Neural cell (in vitro differentiated cells): ENCODE results near the gene KRTAP1-3. TPM values are rescaled to one million over a fixed set of nuclear protein-coding genes. Genes with fewer than 3 reads are reported as not detected.
"Not testable (repeated sequence)": the region's sequence is repeated elsewhere in the genome, so short reads cannot be mapped to it uniquely, and the experiment has no call there.

ENCODE experiments used
- H2AFZ ChIP-seq: fragments of 200-600, 300-800 bp; sonication (generic), shearing (Covaris generic); 2 replicates; pipeline ENCODE4 v1.6.0; 2014; ENCODE audit warnings: low read depth, mild to moderate bottlenecking, antibody characterized with exemption, low read length, moderate library complexity
- H3F3A ChIP-seq: fragments of 200-600 bp; shearing (Covaris generic); 2 replicates; pipeline ENCODE4 v1.6.1; 2016; ENCODE audit warnings: mild to moderate bottlenecking, moderate library complexity, mixed read lengths, antibody characterized with exemption, low read length; ENCODE audit not compliant: insufficient read depth, poor library complexity, severe bottlenecking
- H3K27ac ChIP-seq: fragments of 200-600, 300-800 bp; sonication (generic), shearing (Covaris generic); 2 replicates; pipeline ENCODE4 v1.5.1; 2014; ENCODE audit warnings: mild to moderate bottlenecking, low read length, moderate library complexity
- H3K27me3 ChIP-seq: fragments of 300-800, 200-600 bp; sonication (generic), shearing (Covaris generic); 2 replicates; pipeline ENCODE4 v1.6.0; 2014; ENCODE audit warnings: mild to moderate bottlenecking, low read depth, low read length, moderate library complexity; ENCODE audit not compliant: insufficient read depth
- H3K36me3 ChIP-seq: fragments of 300-800, 200-600 bp; sonication (generic), shearing (Covaris generic); 2 replicates; pipeline ENCODE4 v1.5.1; 2014; ENCODE audit warnings: mild to moderate bottlenecking, antibody characterized with exemption, low read length, moderate library complexity; ENCODE audit not compliant: insufficient read depth
- H3K4me2 ChIP-seq: fragments of 300-800, 200-600 bp; sonication (generic), shearing (Covaris generic); 2 replicates; pipeline ENCODE4 v1.6.0; 2014; ENCODE audit warnings: mild to moderate bottlenecking, low read length
- H3K4me3 ChIP-seq: fragments of 300-800, 200-600 bp; sonication (generic), shearing (Covaris generic); 2 replicates; pipeline ENCODE4 v1.5.1; 2014; ENCODE audit warnings: mild to moderate bottlenecking, low read length, moderate library complexity
- H3K79me2 ChIP-seq: fragments of 200-600 bp; shearing (Covaris generic); replicated peaks from 2 replicates; pipeline ENCODE4 v1.6.0; 2014; ENCODE audit warnings: mild to moderate bottlenecking, low read length, moderate library complexity; ENCODE audit not compliant: insufficient read depth
- H3K9ac ChIP-seq: fragments of 300-800, 200-600 bp; sonication (generic), shearing (Covaris generic); 2 replicates; pipeline ENCODE4 v1.6.1; 2016; ENCODE audit warnings: mild to moderate bottlenecking, low read length, mixed read lengths
- H3K9me2 ChIP-seq: fragments of 200-600 bp; shearing (Covaris generic); 2 replicates; pipeline ENCODE4 v1.6.1; 2016; ENCODE audit warnings: mild to moderate bottlenecking, low read length, mixed read lengths; ENCODE audit not compliant: insufficient read depth
- H3K9me3 ChIP-seq: fragments of 200-600, 300-800 bp; sonication (generic), shearing (Covaris generic); 2 replicates; pipeline ENCODE4 v1.6.1; 2016; ENCODE audit warnings: mild to moderate bottlenecking, mixed run types, low read length, moderate library complexity, mixed read lengths
- H4K20me1 ChIP-seq: fragments of 200-600 bp; shearing (Covaris generic); 2 replicates; pipeline ENCODE4 v1.6.1; 2016; ENCODE audit warnings: mild to moderate bottlenecking, mixed run types; ENCODE audit not compliant: insufficient read depth
- EP300 ChIP-seq: fragments of 450-650 bp; conservative IDR thresholded peaks from 2 replicates; pipeline ENCODE4 v1.6.1; 2014; ENCODE audit warnings: antibody characterized with exemption, mild to moderate bottlenecking, moderate library complexity; ENCODE audit not compliant: poor library complexity, severe bottlenecking
- EZH2 ChIP-seq: fragments of 200-600, 300-800 bp; shearing (Covaris generic), sonication (generic); IDR thresholded peaks from 2 replicates; pipeline ENCODE4 v1.6.1; 2014; ENCODE audit warnings: antibody characterized with exemption, low read length, borderline replicate concordance, mild to moderate bottlenecking; ENCODE audit not compliant: insufficient read depth, poor library complexity, severe bottlenecking
- MXI1 ChIP-seq: fragments of 450-650 bp; conservative IDR thresholded peaks from 2 replicates; pipeline ENCODE4 v1.6.1; 2014; ENCODE audit warnings: antibody characterized with exemption, mild to moderate bottlenecking; ENCODE audit not compliant: poor library complexity, severe bottlenecking
- POLR2AphosphoS5 ChIP-seq: IDR thresholded peaks from 2 replicates; pipeline ENCODE4 v1.6.1; 2012
- RAD21 ChIP-seq: fragments of 450-650 bp; conservative IDR thresholded peaks from 2 replicates; pipeline ENCODE4 v1.6.1; 2014; ENCODE audit warnings: antibody characterized with exemption, mild to moderate bottlenecking, moderate library complexity
- SMC3 ChIP-seq: fragments of 450-650 bp; conservative IDR thresholded peaks from 2 replicates; pipeline ENCODE4 v1.6.1; 2014; ENCODE audit warnings: antibody characterized with exemption, mild to moderate bottlenecking, moderate library complexity; ENCODE audit not compliant: poor library complexity
- TAF1 ChIP-seq: IDR thresholded peaks from 2 replicates; pipeline ENCODE4 v1.6.1; 2012; ENCODE audit warnings: low read depth
- polyA plus RNA-seq: library from polyadenylated mRNA; depleted of rRNA; stranded (reverse); fragments of >200 nt; gene quantifications from 2 replicates; pipeline ENCODE4 v1.2.3, GENCODE V29; 2014
- TF ChIP-seq, protein P1 (sequence below): IDR thresholded peaks from 2 replicates; pipeline ENCODE4 v1.6.1; 2012; ENCODE audit warnings: borderline replicate concordance
- TF ChIP-seq, protein P2 (sequence below): fragments of 450-650 bp; IDR thresholded peaks from 2 replicates; pipeline ENCODE4 v1.5.1; 2014; ENCODE audit warnings: antibody characterized with exemption, mild to moderate bottlenecking, moderate library complexity; ENCODE audit not compliant: poor library complexity, severe bottlenecking

Gene KRTAP1-3
- polyA plus RNA-seq, 1 donor from 2014 or later, result not detected

DNA sequence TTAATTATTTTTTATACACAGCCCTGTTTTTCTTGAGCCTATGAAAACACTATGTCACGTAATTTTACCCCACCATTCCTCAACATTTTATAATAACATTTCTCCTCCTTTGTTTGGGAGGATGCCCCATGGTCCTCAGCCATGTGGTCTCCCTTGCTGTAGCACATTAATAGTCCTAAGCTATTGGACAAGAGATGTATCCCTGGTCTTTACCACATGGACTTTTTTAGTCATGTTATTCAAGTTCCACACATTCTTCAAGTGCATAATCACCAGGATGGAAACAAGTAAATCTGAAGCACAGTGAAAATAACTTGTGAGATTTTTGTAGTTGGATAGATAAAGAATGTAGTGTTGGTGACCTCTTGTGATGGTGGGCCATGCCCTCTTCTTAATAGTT, 27.3 kb upstream of the KRTAP1-3 start:
- no peak overlapping the region for H2AFZ ChIP-seq
- no peak overlapping the region for H3K4me2 ChIP-seq
- no peak overlapping the region for H3K27ac ChIP-seq
- H3K4me3 ChIP-seq, result no peak overlapping the region
- no peaks in the 10 kb centered on the region for H3K9me3 ChIP-seq
- H3K27me3 ChIP-seq, result no peaks in the 10 kb centered on the region
- no peak overlapping the region for H3K9ac ChIP-seq
- no peaks in the 10 kb centered on the region for H3K9me2 ChIP-seq
- no peaks in the 10 kb centered on the region for H3K79me2 ChIP-seq
- TF ChIP-seq RAD21 (no peak), EZH2 (no peak), EP300 (no peak), MXI1 (no peak), TAF1 (no peak), SMC3 (no peak), POLR2AphosphoS5 (no peak)
- TF ChIP-seq, protein P1, sequence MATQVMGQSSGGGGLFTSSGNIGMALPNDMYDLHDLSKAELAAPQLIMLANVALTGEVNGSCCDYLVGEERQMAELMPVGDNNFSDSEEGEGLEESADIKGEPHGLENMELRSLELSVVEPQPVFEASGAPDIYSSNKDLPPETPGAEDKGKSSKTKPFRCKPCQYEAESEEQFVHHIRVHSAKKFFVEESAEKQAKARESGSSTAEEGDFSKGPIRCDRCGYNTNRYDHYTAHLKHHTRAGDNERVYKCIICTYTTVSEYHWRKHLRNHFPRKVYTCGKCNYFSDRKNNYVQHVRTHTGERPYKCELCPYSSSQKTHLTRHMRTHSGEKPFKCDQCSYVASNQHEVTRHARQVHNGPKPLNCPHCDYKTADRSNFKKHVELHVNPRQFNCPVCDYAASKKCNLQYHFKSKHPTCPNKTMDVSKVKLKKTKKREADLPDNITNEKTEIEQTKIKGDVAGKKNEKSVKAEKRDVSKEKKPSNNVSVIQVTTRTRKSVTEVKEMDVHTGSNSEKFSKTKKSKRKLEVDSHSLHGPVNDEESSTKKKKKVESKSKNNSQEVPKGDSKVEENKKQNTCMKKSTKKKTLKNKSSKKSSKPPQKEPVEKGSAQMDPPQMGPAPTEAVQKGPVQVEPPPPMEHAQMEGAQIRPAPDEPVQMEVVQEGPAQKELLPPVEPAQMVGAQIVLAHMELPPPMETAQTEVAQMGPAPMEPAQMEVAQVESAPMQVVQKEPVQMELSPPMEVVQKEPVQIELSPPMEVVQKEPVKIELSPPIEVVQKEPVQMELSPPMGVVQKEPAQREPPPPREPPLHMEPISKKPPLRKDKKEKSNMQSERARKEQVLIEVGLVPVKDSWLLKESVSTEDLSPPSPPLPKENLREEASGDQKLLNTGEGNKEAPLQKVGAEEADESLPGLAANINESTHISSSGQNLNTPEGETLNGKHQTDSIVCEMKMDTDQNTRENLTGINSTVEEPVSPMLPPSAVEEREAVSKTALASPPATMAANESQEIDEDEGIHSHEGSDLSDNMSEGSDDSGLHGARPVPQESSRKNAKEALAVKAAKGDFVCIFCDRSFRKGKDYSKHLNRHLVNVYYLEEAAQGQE, result no peak
- TF ChIP-seq, protein P2, sequence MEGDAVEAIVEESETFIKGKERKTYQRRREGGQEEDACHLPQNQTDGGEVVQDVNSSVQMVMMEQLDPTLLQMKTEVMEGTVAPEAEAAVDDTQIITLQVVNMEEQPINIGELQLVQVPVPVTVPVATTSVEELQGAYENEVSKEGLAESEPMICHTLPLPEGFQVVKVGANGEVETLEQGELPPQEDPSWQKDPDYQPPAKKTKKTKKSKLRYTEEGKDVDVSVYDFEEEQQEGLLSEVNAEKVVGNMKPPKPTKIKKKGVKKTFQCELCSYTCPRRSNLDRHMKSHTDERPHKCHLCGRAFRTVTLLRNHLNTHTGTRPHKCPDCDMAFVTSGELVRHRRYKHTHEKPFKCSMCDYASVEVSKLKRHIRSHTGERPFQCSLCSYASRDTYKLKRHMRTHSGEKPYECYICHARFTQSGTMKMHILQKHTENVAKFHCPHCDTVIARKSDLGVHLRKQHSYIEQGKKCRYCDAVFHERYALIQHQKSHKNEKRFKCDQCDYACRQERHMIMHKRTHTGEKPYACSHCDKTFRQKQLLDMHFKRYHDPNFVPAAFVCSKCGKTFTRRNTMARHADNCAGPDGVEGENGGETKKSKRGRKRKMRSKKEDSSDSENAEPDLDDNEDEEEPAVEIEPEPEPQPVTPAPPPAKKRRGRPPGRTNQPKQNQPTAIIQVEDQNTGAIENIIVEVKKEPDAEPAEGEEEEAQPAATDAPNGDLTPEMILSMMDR, result no peak
- H4K20me1 ChIP-seq, result no peaks in the 10 kb centered on the region
- H3K36me3 ChIP-seq, result no peaks in the 10 kb centered on the region
- no peaks in the 10 kb centered on the region for H3F3A ChIP-seq

DNA sequence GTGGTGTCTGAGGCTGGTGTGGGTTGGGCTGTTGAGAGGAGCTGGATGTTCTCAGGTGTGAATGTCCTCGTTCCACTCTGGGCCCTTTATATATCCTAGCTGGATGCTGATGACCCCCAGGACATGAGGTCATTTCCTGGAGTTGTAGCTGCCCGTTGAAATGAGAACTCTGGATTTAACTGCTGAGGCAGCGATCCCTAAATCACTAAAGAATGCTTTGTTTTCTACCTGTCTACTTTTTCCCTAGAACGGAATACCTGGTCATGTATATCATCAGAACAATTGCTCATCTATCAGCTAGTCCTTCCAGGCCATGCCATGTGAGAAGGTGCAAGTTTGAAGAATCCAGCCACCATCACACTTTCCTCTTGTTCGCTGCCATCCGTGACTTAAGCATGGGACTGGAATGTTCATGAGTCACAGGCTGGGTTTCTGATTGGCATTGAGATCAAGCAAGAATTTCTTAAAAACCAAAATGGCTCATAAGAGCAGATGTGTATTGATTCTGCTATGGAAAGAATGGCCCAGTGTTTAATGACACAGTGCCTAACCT, 25.5 kb upstream of the KRTAP1-3 start, which contains the start of gene KRTAP2-3:
Gene KRTAP2-3, minus strand, starts transcription at position 63 of the 553 bp plus-strand sequence. CDS start 64 bp downstream, outside the sequence.
- Histone ChIP-seq H3K4me2 (no peak within 1 kb of the TSS), H3K9me3 (no peaks in the 10 kb centered on the region), H2AFZ (no peak within 1 kb of the TSS), H4K20me1 (no peaks in the 10 kb centered on the region), H3K79me2 (no peaks in the 10 kb centered on the region), H3F3A (no peaks in the 10 kb centered on the region), H3K36me3 (no peaks in the 10 kb centered on the region), H3K9me2 (no peaks in the 10 kb centered on the region), H3K27me3 (no peaks in the 10 kb centered on the region), H3K27ac (no peak within 1 kb of the TSS), H3K4me3 (no peak within 1 kb of the TSS), H3K9ac (no peak within 1 kb of the TSS)
- TF ChIP-seq EZH2 (no peak), POLR2AphosphoS5 (no peak), SMC3 (no peak), MXI1 (no peak), RAD21 (no peak), EP300 (no peak), TAF1 (no peak)
- TF ChIP-seq, protein P2, result no peak
- TF ChIP-seq, protein P1, result no peak

DNA sequence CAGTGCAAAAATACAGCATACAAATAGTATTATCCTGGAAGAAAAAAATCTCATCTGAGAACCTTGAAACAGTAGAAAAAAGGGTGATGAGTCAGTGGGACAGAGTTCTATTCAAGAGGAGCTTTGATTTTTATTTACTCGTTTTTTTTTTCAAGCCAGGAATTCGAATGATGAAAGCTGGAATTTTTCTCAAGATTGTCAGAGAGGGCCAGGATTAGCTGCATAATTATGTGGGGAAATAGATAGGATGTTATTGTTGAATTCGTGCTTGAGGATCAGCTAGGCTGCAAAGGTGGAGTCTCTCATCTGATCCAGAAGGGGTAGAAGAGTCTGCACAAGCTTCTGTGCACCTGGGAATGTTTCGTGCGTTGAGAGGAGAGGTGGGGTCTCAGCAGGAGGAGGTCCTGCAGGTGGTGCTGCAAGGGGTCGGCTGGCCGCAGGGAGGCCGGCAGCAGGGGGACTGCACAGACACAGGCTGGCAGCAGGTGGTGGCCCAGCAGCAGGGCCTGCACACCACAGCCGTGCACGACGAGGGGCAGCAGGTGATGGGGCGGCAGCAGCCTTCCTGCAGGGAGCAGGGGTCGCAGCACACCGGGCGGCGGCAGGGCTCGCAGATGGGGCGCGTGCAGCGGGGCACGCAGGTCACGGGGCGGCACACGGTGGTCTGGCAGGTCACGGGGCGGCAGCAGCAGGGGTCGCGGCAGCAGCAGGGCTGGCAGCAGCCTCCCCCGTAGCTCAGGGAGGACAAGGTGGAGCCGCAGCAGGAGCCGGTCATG, 24.8 kb upstream of the KRTAP1-3 start:
- not testable (repeated sequence) for H2AFZ ChIP-seq, H3K27ac ChIP-seq, H3K9ac ChIP-seq, H3K36me3 ChIP-seq, H3K9me2 ChIP-seq, H3K4me3 ChIP-seq, H3K79me2 ChIP-seq, H3K9me3 ChIP-seq, H3K4me2 ChIP-seq, H4K20me1 ChIP-seq, H3K27me3 ChIP-seq, H3F3A ChIP-seq
